ENCODE measurements around the gene NFAT5. TPM values are rescaled to one million over a fixed set of nuclear protein-coding genes. Genes with fewer than 3 reads are reported as not detected.
"Not testable (repeated sequence)": the region's sequence is repeated elsewhere in the genome, so short reads cannot be mapped to it uniquely, and the experiment has no call there.

NFAT5 gene
- total RNA-seq, 2 experiments from 2014 or later: 6.7 to 29.7 TPM

DNA sequence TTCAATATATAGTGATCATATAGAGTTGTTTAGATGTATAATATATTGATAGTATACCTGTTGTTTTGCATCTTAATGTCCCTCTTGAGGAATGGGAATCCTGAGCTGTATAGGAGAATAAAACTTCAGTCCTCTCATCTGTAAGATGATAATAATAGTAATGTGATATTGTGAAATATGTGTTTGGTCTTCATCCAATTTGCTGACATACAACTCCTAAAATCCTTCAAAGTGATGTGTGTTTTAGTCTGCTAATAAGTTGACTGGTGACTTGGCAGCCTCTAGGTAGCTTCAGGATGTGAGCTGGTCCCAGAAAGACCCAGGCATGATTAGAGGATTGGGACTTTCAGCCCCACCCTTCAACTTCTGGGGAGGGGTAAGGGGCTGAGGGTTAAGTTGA lies 22.8 kb upstream of the NFAT5 start:
- H4K20me1 ChIP-seq (ENCODE audit: insufficient read depth, low read length): no peaks in the 10 kb centered on the region
- no peak for DNase-seq (ENCODE audit: low spot score)
- ChIA-PET CTCF (ENCODE audit: unreplicated experiment) (no interaction called here), POLR2A (interaction anchor here (0.6 kb wide), 2 partner anchors 22 to 28 kb away, joined by 3 to 5 read pairs; no protein-coding TSS in a partner anchor)
- TF ChIP-seq, protein P1, sequence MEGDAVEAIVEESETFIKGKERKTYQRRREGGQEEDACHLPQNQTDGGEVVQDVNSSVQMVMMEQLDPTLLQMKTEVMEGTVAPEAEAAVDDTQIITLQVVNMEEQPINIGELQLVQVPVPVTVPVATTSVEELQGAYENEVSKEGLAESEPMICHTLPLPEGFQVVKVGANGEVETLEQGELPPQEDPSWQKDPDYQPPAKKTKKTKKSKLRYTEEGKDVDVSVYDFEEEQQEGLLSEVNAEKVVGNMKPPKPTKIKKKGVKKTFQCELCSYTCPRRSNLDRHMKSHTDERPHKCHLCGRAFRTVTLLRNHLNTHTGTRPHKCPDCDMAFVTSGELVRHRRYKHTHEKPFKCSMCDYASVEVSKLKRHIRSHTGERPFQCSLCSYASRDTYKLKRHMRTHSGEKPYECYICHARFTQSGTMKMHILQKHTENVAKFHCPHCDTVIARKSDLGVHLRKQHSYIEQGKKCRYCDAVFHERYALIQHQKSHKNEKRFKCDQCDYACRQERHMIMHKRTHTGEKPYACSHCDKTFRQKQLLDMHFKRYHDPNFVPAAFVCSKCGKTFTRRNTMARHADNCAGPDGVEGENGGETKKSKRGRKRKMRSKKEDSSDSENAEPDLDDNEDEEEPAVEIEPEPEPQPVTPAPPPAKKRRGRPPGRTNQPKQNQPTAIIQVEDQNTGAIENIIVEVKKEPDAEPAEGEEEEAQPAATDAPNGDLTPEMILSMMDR (conservative IDR thresholded peaks at IDR 0.05; ENCODE audit: low read length): no peak
- TF ChIP-seq EZH2phosphoT487 (IDR thresholded peaks at IDR 0.05; ENCODE audit: borderline replicate concordance, low read depth, low read length): no peak
- no TSS peak for BruUV-seq (replicated peaks)
- no peak overlapping the region for H3K4me3 ChIP-seq (ENCODE audit: low read depth, low read length, poor library complexity, severe bottlenecking)
- H3K9me3 ChIP-seq (ENCODE audit: low read length): no peaks in the 10 kb centered on the region
- no peaks in the 10 kb centered on the region for H3K36me3 ChIP-seq (ENCODE audit: insufficient read depth, low read length)
- no peak overlapping the region for H3K27ac ChIP-seq (ENCODE audit: low read depth, low read length, poor library complexity, severe bottlenecking)
- H3K4me2 ChIP-seq (ENCODE audit: low read length): no peak overlapping the region
- peaks cover 4% of the 10 kb centered on the region for H3K4me1 ChIP-seq (ENCODE audit: insufficient read depth, low read length, poor library complexity, severe bottlenecking)
- no peaks in the 10 kb centered on the region for H3K79me2 ChIP-seq (ENCODE audit: insufficient read depth, low read depth, low read length)
- no peaks in the 10 kb centered on the region for H3K9me2 ChIP-seq (ENCODE audit: insufficient read depth, low read length)
- intact Hi-C loops (cut with micrococcal nuclease; ENCODE audit: unreplicated experiment): no loop called here
- H2AFZ ChIP-seq (ENCODE audit: low read length): no peak overlapping the region

DNA sequence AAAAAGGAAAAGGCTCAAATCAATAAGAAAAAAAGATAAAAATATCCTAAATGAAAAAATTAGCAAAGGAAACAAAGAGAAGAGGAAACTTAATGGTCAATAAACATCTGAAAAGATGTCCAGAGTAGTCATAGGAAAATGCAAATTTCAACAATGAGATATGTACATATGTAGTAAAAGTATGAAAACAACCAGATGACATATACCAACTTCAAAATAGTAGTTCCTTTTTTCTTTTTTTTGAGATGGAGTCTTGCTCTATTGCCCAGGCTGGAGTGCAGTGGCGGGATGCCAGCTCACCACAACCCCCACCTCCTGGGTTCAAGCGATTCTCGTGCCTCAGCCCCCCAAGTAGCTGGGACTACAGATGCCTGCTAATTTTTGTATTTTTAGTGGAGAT lies 21.7 kb upstream of the NFAT5 start:
- peaks cover 4% of the 10 kb centered on the region for H3K4me1 ChIP-seq (ENCODE audit: insufficient read depth, low read length, poor library complexity, severe bottlenecking)
- CTCF ChIA-PET (ENCODE audit: unreplicated experiment): interaction anchor here (1.0 kb wide), 1 partner anchor 19 kb away, joined by 3 read pairs; no protein-coding TSS in a partner anchor
- intact Hi-C loops (cut with micrococcal nuclease; ENCODE audit: unreplicated experiment): no loop called here

GRCh38 chr16:69546663-69547062 lies 19.1 kb upstream of the NFAT5 start:
- H3K4me2 ChIP-seq (ENCODE audit: low read length); intact Hi-C loops (cut with micrococcal nuclease; ENCODE audit: unreplicated experiment): not testable (repeated sequence)

More for the DNA sequence above, 21.7 kb upstream of the NFAT5 start:
- no peak for DNase-seq (ENCODE audit: low spot score)
- no TSS peak for BruUV-seq (replicated peaks)
- Histone ChIP-seq H3K4me3 (ENCODE audit: low read depth, low read length, poor library complexity, severe bottlenecking) (no peak overlapping the region), H3K4me2 (ENCODE audit: low read length) (no peak overlapping the region), H3K9me2 (ENCODE audit: insufficient read depth, low read length) (no peaks in the 10 kb centered on the region), H4K20me1 (ENCODE audit: insufficient read depth, low read length) (no peaks in the 10 kb centered on the region), H2AFZ (ENCODE audit: low read length) (0 out of 2 replicates have a peak overlapping the region, but pooled peaks have one; percentile 5), H3K27ac (ENCODE audit: low read depth, low read length, poor library complexity, severe bottlenecking) (no peak overlapping the region), H3K9me3 (ENCODE audit: low read length) (no peaks in the 10 kb centered on the region), H3K79me2 (ENCODE audit: insufficient read depth, low read depth, low read length) (no peaks in the 10 kb centered on the region), H3K36me3 (ENCODE audit: insufficient read depth, low read length) (no peaks in the 10 kb centered on the region)
- TF ChIP-seq, protein P1 (conservative IDR thresholded peaks at IDR 0.05; ENCODE audit: low read length): no peak
- no peak for TF ChIP-seq EZH2phosphoT487 (IDR thresholded peaks at IDR 0.05; ENCODE audit: borderline replicate concordance, low read depth, low read length)
- POLR2A ChIA-PET: interaction anchor here (0.5 to 1.4 kb wide), 4 partner anchors 9 to 502 kb away, joined by 3 read pairs; no protein-coding TSS in a partner anchor

More at GRCh38 chr16:69546663-69547062, 19.1 kb upstream of the NFAT5 start:
- DNase-seq (ENCODE audit: low spot score); BruUV-seq (replicated peaks); H3K36me3 ChIP-seq (ENCODE audit: insufficient read depth, low read length); H3K27ac ChIP-seq (ENCODE audit: low read depth, low read length, poor library complexity, severe bottlenecking); H3K4me3 ChIP-seq (ENCODE audit: low read depth, low read length, poor library complexity, severe bottlenecking); H3K9me3 ChIP-seq (ENCODE audit: low read length); H3K4me1 ChIP-seq (ENCODE audit: insufficient read depth, low read length, poor library complexity, severe bottlenecking); CTCF ChIA-PET (ENCODE audit: unreplicated experiment); H3K79me2 ChIP-seq (ENCODE audit: insufficient read depth, low read depth, low read length); H3K9me2 ChIP-seq (ENCODE audit: insufficient read depth, low read length); H2AFZ ChIP-seq (ENCODE audit: low read length); H4K20me1 ChIP-seq (ENCODE audit: insufficient read depth, low read length): not testable (repeated sequence)
- POLR2A ChIA-PET: interaction anchor here (0.7 kb wide), 1 partner anchor 303 kb away, joined by 4 read pairs; no protein-coding TSS in a partner anchor
